HEK293 (cell line): ENCODE measurements around the gene TAS2R3.

Experiments used
- CTCF ChIA-PET: fragments of 350-600 bp; formaldehyde crosslinking; extraction: SDS; loops from one replicate; lab custom pipeline; 2021; ENCODE audit warnings: antibody characterized with exemption; lab: Yijun Ruan, JAX
- POLR2A ChIA-PET: fragments of 300-600 bp; formaldehyde crosslinking; extraction: SDS; loops from one replicate; lab custom pipeline; 2020; ENCODE audit warnings: antibody characterized with exemption, inconsistent platforms; lab: Yijun Ruan, JAX
- H3K27ac ChIP-seq: fragments of 200-500 bp; sonication (Bioruptor generic); 2 replicates; pipeline ENCODE4 v1.5.1; 2014; ENCODE audit warnings: low read depth, low read length, control low read depth, inconsistent platforms; ENCODE audit errors: extremely low read depth
- H3K36me3 ChIP-seq, 2 experiments: fragments of 200-500 bp in 1 of 2; sonication (Bioruptor generic) in 1 of 2; 1 replicate in 1 of 2; 2 replicates in 1 of 2; pipeline ENCODE4 v1.5.1; 2014 to 2017; ENCODE audit warnings: inconsistent platforms in 2 of 2, low read length in 2 of 2; ENCODE audit not compliant: control insufficient read depth in 2 of 2, insufficient read depth in 1 of 2
- H3K4me1 ChIP-seq: fragments of 200-500 bp; sonication (Bioruptor generic); 2 replicates; pipeline ENCODE4 v1.5.1; 2014; ENCODE audit warnings: mild to moderate bottlenecking, low read length, inconsistent platforms; ENCODE audit not compliant: control insufficient read depth, insufficient read depth
- H3K4me3 ChIP-seq: 2 replicates; pipeline ENCODE4 v1.5.1; 2011; ENCODE audit warnings: low read depth, mild to moderate bottlenecking, control low read depth, low read length, moderate library complexity
- H3K9me3 ChIP-seq: fragments of 200-500 bp; sonication (Bioruptor generic); 2 replicates; pipeline ENCODE4 v1.5.1; 2014; ENCODE audit warnings: low read depth, low read length, inconsistent platforms; ENCODE audit not compliant: control insufficient read depth, insufficient read depth
- FEZF1 ChIP-seq: fragments of 450-650 bp; formaldehyde crosslinking; IDR thresholded peaks from 2 replicates; pipeline ENCODE4 v1.5.1; 2016; ENCODE audit warnings: missing biosample characterization, missing genetic modification characterization
- GLIS2 ChIP-seq: fragments of 450-650 bp; formaldehyde crosslinking; IDR thresholded peaks from 2 replicates; pipeline ENCODE4 v1.5.1; 2016; ENCODE audit warnings: missing biosample characterization, missing genetic modification characterization
- MYNN ChIP-seq: fragments of 450-650 bp; formaldehyde crosslinking; IDR thresholded peaks from 2 replicates; pipeline ENCODE4 v1.5.1; 2016; ENCODE audit warnings: missing biosample characterization, missing genetic modification characterization, borderline replicate concordance
- OVOL3 ChIP-seq: fragments of 450-650 bp; formaldehyde crosslinking; IDR thresholded peaks from 2 replicates; pipeline ENCODE4 v1.5.1; 2016; ENCODE audit warnings: missing biosample characterization, missing genetic modification characterization
- SCRT1 ChIP-seq: fragments of 450-650 bp; formaldehyde crosslinking; IDR thresholded peaks from 2 replicates; pipeline ENCODE4 v1.5.1; 2016; ENCODE audit warnings: missing biosample characterization, missing genetic modification characterization, borderline replicate concordance
- YY2 ChIP-seq: fragments of 450-650 bp; formaldehyde crosslinking; IDR thresholded peaks from 2 replicates; pipeline ENCODE4 v1.5.1; 2016; ENCODE audit warnings: missing biosample characterization, missing genetic modification characterization
- ZNF121 ChIP-seq: fragments of 450-650 bp; formaldehyde crosslinking; IDR thresholded peaks from 2 replicates; pipeline ENCODE4 v1.5.1; 2016; ENCODE audit warnings: missing biosample characterization, missing genetic modification characterization
- ZNF132 ChIP-seq: fragments of 450-650 bp; formaldehyde crosslinking; IDR thresholded peaks from 2 replicates; pipeline ENCODE4 v1.5.1; 2017; ENCODE audit warnings: missing biosample characterization, missing genetic modification characterization, borderline replicate concordance
- ZNF266 ChIP-seq: fragments of 450-650 bp; formaldehyde crosslinking; IDR thresholded peaks from 2 replicates; pipeline ENCODE4 v1.5.1; 2016; ENCODE audit warnings: missing biosample characterization, missing genetic modification characterization, low read depth
- ZNF341 ChIP-seq: fragments of 450-650 bp; formaldehyde crosslinking; IDR thresholded peaks from 2 replicates; pipeline ENCODE4; 2016; ENCODE audit warnings: low read depth, missing biosample characterization, missing genetic modification characterization
- ZNF426 ChIP-seq: fragments of 450-650 bp; formaldehyde crosslinking; IDR thresholded peaks from 2 replicates; pipeline ENCODE4 v1.5.1; 2017; ENCODE audit warnings: missing biosample characterization, missing genetic modification characterization, mild to moderate bottlenecking, inconsistent platforms, moderate library complexity
- ZNF596 ChIP-seq: fragments of 450-650 bp; IDR thresholded peaks from 2 replicates; pipeline ENCODE4 v1.5.0; 2018; ENCODE audit warnings: missing biosample characterization, mild to moderate bottlenecking, missing genetic modification characterization, moderate library complexity
- ZNF610 ChIP-seq: fragments of 450-650 bp; formaldehyde crosslinking; IDR thresholded peaks from 2 replicates; pipeline ENCODE4 v1.5.1; 2016; ENCODE audit warnings: missing biosample characterization, missing genetic modification characterization, borderline replicate concordance
- ZNF664 ChIP-seq: fragments of 450-650 bp; formaldehyde crosslinking; IDR thresholded peaks from 2 replicates; pipeline ENCODE4 v1.5.1; 2016; ENCODE audit warnings: missing biosample characterization, missing genetic modification characterization
- ZNF701 ChIP-seq: fragments of 450-650 bp; formaldehyde crosslinking; IDR thresholded peaks from 2 replicates; pipeline ENCODE4 v1.5.1; 2016; ENCODE audit warnings: missing biosample characterization, missing genetic modification characterization
- ZNF830 ChIP-seq: fragments of 450-650 bp; IDR thresholded peaks from 2 replicates; pipeline ENCODE4 v1.5.0; 2018; ENCODE audit warnings: missing biosample characterization, missing genetic modification characterization, low read depth, mild to moderate bottlenecking, moderate library complexity
- ZNF837 ChIP-seq: fragments of 450-650 bp; formaldehyde crosslinking; IDR thresholded peaks from 2 replicates; pipeline ENCODE4 v1.5.1; 2016; ENCODE audit warnings: missing biosample characterization, missing genetic modification characterization
- TF ChIP-seq, protein P1 (sequence below): fragments of 450-650 bp; formaldehyde crosslinking; IDR thresholded peaks from 2 replicates; pipeline ENCODE4 v1.5.1; 2016; ENCODE audit warnings: missing biosample characterization, missing genetic modification characterization
- TF ChIP-seq, protein P2 (sequence below): fragments of 450-650 bp; formaldehyde crosslinking; IDR thresholded peaks from 2 replicates; pipeline ENCODE4 v1.5.1; 2017; ENCODE audit warnings: missing biosample characterization, missing genetic modification characterization
- TF ChIP-seq, protein P3 (sequence below): IDR thresholded peaks from 2 replicates; pipeline ENCODE4 v1.6.1; 2011; ENCODE audit warnings: mild to moderate bottlenecking, low read depth, low read length, borderline replicate concordance
- TF ChIP-seq, protein P4 (sequence below): fragments of 450-650 bp; formaldehyde crosslinking; IDR thresholded peaks from 2 replicates; pipeline ENCODE4 v1.5.1; 2016; ENCODE audit warnings: missing biosample characterization, missing genetic modification characterization

The TAS2R3 gene

GRCh38 chr7:141729020-141729419 is 34.9 kb upstream of the TAS2R3 start:
- Histone ChIP-seq H3K4me1 (no peaks in the 10 kb centered on the region), H3K27ac (no peak overlapping the region), H3K9me3 (no peaks in the 10 kb centered on the region)
- CTCF ChIA-PET: interaction anchor here (0.5 to 2.4 kb wide), 4 partner anchors 9 to 802 kb away, joined by 3 to 9 read pairs (median 4); partner anchors contain the start of gene SSBP1
- TF ChIP-seq SCRT1 (tag by site-specific recombination): no peak
- no peak for TF ChIP-seq ZNF664 (tag by site-specific recombination)
- TF ChIP-seq GLIS2 (tag by site-specific recombination): no peak
- TF ChIP-seq ZNF830: no peak
- no peak for TF ChIP-seq ZNF121 (tag by site-specific recombination)
- TF ChIP-seq ZNF837 (tag by site-specific recombination): no peak
- TF ChIP-seq, protein P1, sequence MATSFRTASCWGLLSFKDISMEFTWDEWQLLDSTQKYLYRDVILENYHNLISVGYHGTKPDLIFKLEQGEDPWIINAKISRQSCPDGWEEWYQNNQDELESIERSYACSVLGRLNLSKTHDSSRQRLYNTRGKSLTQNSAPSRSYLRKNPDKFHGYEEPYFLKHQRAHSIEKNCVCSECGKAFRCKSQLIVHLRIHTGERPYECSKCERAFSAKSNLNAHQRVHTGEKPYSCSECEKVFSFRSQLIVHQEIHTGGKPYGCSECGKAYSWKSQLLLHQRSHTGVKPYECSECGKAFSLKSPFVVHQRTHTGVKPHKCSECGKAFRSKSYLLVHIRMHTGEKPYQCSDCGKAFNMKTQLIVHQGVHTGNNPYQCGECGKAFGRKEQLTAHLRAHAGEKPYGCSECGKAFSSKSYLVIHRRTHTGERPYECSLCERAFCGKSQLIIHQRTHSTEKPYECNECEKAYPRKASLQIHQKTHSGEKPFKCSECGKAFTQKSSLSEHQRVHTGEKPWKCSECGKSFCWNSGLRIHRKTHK: no peak
- TF ChIP-seq, protein P2, sequence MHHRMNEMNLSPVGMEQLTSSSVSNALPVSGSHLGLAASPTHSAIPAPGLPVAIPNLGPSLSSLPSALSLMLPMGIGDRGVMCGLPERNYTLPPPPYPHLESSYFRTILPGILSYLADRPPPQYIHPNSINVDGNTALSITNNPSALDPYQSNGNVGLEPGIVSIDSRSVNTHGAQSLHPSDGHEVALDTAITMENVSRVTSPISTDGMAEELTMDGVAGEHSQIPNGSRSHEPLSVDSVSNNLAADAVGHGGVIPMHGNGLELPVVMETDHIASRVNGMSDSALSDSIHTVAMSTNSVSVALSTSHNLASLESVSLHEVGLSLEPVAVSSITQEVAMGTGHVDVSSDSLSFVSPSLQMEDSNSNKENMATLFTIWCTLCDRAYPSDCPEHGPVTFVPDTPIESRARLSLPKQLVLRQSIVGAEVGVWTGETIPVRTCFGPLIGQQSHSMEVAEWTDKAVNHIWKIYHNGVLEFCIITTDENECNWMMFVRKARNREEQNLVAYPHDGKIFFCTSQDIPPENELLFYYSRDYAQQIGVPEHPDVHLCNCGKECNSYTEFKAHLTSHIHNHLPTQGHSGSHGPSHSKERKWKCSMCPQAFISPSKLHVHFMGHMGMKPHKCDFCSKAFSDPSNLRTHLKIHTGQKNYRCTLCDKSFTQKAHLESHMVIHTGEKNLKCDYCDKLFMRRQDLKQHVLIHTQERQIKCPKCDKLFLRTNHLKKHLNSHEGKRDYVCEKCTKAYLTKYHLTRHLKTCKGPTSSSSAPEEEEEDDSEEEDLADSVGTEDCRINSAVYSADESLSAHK: no peak
- TF ChIP-seq, protein P3, sequence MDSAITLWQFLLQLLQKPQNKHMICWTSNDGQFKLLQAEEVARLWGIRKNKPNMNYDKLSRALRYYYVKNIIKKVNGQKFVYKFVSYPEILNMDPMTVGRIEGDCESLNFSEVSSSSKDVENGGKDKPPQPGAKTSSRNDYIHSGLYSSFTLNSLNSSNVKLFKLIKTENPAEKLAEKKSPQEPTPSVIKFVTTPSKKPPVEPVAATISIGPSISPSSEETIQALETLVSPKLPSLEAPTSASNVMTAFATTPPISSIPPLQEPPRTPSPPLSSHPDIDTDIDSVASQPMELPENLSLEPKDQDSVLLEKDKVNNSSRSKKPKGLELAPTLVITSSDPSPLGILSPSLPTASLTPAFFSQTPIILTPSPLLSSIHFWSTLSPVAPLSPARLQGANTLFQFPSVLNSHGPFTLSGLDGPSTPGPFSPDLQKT: no peak
- no peak for TF ChIP-seq YY2 (tag by site-specific recombination)
- TF ChIP-seq ZNF426: no peak
- no peak for TF ChIP-seq ZNF701
- no peak for TF ChIP-seq FEZF1 (tag by site-specific recombination)
- no peak for TF ChIP-seq ZNF132
- TF ChIP-seq, all 188 proteins: peak for 0
- Histone ChIP-seq H3K36me3 (no peaks in the 10 kb centered on the region), H3K4me3 (no peak overlapping the region)
- POLR2A ChIA-PET: no interaction called here

- TF ChIP-seq ZNF830 (no peak), ZNF596 (tag by site-specific recombination) (peak; percentile 97)
- Histone ChIP-seq H3K4me1 (no peaks in the 10 kb centered on the region), H3K36me3 (no peaks in the 10 kb centered on the region), H3K4me3 (no peak overlapping the region), H3K9me3 (no peaks in the 10 kb centered on the region), H3K27ac (no peak overlapping the region)
- CTCF ChIA-PET: no interaction called here
- POLR2A ChIA-PET: no interaction called here
Observed at GRCh38 chr7:141731476-141732149, 32.3 kb upstream of the TAS2R3 start.

DNA sequence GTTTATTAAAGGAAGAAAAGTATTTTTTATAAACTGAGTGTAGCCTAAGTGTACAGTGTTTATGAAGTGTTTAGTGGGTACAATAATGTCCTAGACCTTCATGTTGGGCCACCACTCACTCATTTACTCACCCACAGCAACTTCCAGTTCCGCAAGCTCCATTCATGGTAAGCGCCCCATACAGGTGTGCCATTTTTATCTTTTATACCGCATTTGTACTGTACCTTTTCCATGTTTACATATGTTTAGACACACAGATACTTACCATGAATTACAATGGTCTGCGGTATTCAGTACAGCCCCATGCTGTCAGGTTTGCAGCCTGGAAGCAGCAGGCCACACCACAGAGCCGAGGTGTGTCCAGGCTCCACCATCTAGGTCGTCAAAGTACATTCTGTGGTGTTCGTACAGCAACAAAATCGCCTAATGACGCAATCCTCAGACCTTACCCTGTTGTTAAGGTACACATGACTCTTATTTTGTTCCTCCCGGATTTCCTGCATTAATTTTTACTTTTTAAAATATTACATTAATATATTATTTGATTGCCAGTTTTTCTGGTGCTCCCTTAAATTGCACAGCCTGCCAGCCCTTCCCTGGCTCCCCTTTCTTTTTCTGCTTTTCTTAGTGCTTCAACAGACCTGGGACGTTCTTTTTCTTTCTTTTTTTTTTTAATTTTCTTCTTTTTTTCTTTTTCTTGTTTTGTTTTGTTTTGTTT is 26.6 kb upstream of the TAS2R3 start:
- H3K4me1 ChIP-seq: no peaks in the 10 kb centered on the region
- CTCF ChIA-PET: interaction anchor here (0.6 to 3.0 kb wide), 24 partner anchors 8 to 963 kb away, joined by 3 to 23 read pairs (median 4); no protein-coding TSS in a partner anchor
- TF ChIP-seq ZNF610 (tag by site-specific recombination) (no peak), ZNF266 (tag by site-specific recombination) (0 out of 2 replicates have a peak, but pooled peaks have one; percentile 8), OVOL3 (no peak), ZNF341 (tag by site-specific recombination) (0 out of 2 replicates have a peak, but pooled peaks have one; percentile 32), MYNN (tag by site-specific recombination) (peak; percentile 76; the same call in 1 of the 2 replicates)
- TF ChIP-seq, protein P4, sequence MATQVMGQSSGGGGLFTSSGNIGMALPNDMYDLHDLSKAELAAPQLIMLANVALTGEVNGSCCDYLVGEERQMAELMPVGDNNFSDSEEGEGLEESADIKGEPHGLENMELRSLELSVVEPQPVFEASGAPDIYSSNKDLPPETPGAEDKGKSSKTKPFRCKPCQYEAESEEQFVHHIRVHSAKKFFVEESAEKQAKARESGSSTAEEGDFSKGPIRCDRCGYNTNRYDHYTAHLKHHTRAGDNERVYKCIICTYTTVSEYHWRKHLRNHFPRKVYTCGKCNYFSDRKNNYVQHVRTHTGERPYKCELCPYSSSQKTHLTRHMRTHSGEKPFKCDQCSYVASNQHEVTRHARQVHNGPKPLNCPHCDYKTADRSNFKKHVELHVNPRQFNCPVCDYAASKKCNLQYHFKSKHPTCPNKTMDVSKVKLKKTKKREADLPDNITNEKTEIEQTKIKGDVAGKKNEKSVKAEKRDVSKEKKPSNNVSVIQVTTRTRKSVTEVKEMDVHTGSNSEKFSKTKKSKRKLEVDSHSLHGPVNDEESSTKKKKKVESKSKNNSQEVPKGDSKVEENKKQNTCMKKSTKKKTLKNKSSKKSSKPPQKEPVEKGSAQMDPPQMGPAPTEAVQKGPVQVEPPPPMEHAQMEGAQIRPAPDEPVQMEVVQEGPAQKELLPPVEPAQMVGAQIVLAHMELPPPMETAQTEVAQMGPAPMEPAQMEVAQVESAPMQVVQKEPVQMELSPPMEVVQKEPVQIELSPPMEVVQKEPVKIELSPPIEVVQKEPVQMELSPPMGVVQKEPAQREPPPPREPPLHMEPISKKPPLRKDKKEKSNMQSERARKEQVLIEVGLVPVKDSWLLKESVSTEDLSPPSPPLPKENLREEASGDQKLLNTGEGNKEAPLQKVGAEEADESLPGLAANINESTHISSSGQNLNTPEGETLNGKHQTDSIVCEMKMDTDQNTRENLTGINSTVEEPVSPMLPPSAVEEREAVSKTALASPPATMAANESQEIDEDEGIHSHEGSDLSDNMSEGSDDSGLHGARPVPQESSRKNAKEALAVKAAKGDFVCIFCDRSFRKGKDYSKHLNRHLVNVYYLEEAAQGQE (tag by site-specific recombination): peak; percentile 12; the same call in 1 of the 2 replicates
- H3K36me3 ChIP-seq: peaks cover 0 to 28% of the 10 kb centered on the region in 2 experiments; a peak in 2 of 3 replicates
- H3K9me3 ChIP-seq: no peaks in the 10 kb centered on the region
- peak overlapping the region; percentile 13 for H3K27ac ChIP-seq
- peak overlapping the region; percentile 52 for H3K4me3 ChIP-seq
- POLR2A ChIA-PET: interaction anchor here (0.6 to 1.8 kb wide), 6 partner anchors 10 to 1959 kb away, joined by 3 to 12 read pairs (median 6); partner anchors contain the start of gene DENND11
